Measurements from ENCODE around the gene THEMIS.
A peak's percentile ranks its signal among the peaks of the same experiment; 100 is the strongest.

Gene THEMIS

DNA sequence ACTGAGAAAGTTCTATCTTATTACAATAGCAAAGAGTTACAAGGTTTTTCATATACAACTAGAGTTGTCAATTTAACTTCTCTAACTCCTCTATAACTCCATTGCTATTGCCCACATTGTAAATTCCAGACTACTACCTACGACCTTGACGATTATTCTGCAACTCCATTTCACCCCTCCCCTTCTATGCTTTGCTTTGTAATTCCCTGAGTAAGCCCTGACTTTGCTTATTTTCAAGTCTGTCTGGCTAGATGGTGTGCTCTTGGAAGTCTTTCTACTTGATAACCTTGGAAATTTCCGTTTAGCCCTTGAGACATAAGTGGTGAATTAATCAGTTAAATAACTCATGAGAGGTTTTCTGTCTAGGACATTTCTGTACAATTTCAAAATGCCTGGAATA is 162.4 kb downstream of the THEMIS start:
- no peak for ATAC-seq (ENCODE audit: insufficient read depth, low read depth)
- no peak for TF ChIP-seq EZH2 (IDR thresholded peaks at IDR 0.05; ENCODE audit: borderline replicate concordance, low read depth, low read length, severe bottlenecking)
- TF ChIP-seq, protein P1, sequence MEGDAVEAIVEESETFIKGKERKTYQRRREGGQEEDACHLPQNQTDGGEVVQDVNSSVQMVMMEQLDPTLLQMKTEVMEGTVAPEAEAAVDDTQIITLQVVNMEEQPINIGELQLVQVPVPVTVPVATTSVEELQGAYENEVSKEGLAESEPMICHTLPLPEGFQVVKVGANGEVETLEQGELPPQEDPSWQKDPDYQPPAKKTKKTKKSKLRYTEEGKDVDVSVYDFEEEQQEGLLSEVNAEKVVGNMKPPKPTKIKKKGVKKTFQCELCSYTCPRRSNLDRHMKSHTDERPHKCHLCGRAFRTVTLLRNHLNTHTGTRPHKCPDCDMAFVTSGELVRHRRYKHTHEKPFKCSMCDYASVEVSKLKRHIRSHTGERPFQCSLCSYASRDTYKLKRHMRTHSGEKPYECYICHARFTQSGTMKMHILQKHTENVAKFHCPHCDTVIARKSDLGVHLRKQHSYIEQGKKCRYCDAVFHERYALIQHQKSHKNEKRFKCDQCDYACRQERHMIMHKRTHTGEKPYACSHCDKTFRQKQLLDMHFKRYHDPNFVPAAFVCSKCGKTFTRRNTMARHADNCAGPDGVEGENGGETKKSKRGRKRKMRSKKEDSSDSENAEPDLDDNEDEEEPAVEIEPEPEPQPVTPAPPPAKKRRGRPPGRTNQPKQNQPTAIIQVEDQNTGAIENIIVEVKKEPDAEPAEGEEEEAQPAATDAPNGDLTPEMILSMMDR (IDR thresholded peaks at IDR 0.05; ENCODE audit: borderline replicate concordance, extremely low read depth, low read length, poor library complexity, severe bottlenecking) = no peak
- Histone ChIP-seq H3K4me1 (ENCODE audit: insufficient read depth, low read length) (peaks cover 6% of the 10 kb centered on the region; the same call in 1 of the 2 replicates), H4K20me1 (ENCODE audit: insufficient read depth, low read length) (no peaks in the 10 kb centered on the region), H3K79me2 (ENCODE audit: insufficient read depth, low read length) (no peaks in the 10 kb centered on the region), H3K27ac (ENCODE audit: low read length) (no peak overlapping the region), H3K9ac (ENCODE audit: low read depth, low read length) (no peak overlapping the region), H3K27me3 (ENCODE audit: insufficient read depth, low read length, poor library complexity) (no peaks in the 10 kb centered on the region), H3K4me2 (ENCODE audit: insufficient read depth, low read length) (no peak overlapping the region), H3K36me3 (ENCODE audit: insufficient read depth, low read length) (no peaks in the 10 kb centered on the region), H3K4me3 (ENCODE audit: low read depth in 1 of 2, low read length in 2 of 2) (no peak overlapping the region), H2AFZ (ENCODE audit: low read depth, low read length) (no peak overlapping the region), H3K9me3 (ENCODE audit: insufficient read depth, low read length, severe bottlenecking) (no peaks in the 10 kb centered on the region)
- no peak for DNase-seq

DNA sequence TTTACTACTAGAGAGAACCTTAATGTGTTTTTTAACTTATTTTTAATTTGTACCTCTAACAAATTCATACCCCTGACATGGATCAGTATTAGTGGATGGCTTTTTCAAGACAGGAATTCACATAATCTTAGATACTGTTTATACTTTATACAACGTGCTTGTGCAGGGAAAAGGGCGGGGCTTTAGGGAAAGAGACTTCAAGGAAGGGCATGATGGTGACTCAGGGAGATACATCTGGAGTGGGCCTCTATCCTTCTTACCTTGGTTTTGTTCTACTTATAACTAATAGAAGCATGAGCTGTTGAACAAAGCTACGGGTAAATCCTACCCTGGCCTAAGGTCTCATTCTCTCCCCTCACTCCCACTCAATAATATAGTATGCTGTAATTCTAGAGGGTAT is 163.1 kb downstream of the THEMIS start:
- Histone ChIP-seq H3K9me3 (ENCODE audit: insufficient read depth, low read length, severe bottlenecking) (no peaks in the 10 kb centered on the region), H3K4me2 (ENCODE audit: insufficient read depth, low read length) (no peak overlapping the region), H3K4me3 (ENCODE audit: low read depth in 1 of 2, low read length in 2 of 2) (no peak overlapping the region), H3K36me3 (ENCODE audit: insufficient read depth, low read length) (no peaks in the 10 kb centered on the region), H2AFZ (ENCODE audit: low read depth, low read length) (no peak overlapping the region), H3K9ac (ENCODE audit: low read depth, low read length) (no peak overlapping the region), H4K20me1 (ENCODE audit: insufficient read depth, low read length) (no peaks in the 10 kb centered on the region), H3K4me1 (ENCODE audit: insufficient read depth, low read length) (peaks cover 6% of the 10 kb centered on the region; the same call in 1 of the 2 replicates), H3K27me3 (ENCODE audit: insufficient read depth, low read length, poor library complexity) (no peaks in the 10 kb centered on the region), H3K79me2 (ENCODE audit: insufficient read depth, low read length) (no peaks in the 10 kb centered on the region), H3K27ac (ENCODE audit: low read length) (no peak overlapping the region)
- ATAC-seq (ENCODE audit: insufficient read depth, low read depth) (no peak), DNase-seq (no peak)
- TF ChIP-seq EZH2 (IDR thresholded peaks at IDR 0.05; ENCODE audit: borderline replicate concordance, low read depth, low read length, severe bottlenecking) = no peak
- TF ChIP-seq, protein P1 (IDR thresholded peaks at IDR 0.05; ENCODE audit: borderline replicate concordance, extremely low read depth, low read length, poor library complexity, severe bottlenecking) = no peak

DNA sequence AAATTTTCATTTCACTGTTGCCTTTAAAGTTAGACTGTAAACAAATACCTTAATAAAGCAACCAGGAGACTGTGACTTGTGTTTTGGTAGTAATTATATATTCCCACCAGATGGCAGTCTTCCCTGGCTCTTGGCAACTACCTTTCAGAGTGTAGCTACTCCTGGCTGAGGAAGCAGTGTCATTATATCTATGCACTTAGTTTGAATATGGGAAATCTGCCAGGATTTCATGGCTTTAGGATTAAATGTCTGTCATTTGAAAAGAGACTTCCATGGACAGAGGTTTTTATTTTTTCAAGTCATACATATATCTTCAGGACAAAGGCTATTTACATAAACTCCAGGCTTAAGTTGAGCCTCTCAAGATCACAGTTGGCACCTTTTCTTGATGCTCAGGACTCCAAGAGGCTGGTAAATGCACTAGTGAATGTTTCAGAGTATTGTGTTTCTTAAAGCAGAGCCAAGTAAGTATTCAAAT is 163.8 kb downstream of the THEMIS start:
- H3K27ac ChIP-seq (ENCODE audit: low read length) = no peak overlapping the region
- H3K9ac ChIP-seq (ENCODE audit: low read depth, low read length) = no peak overlapping the region
- H3K4me2 ChIP-seq (ENCODE audit: insufficient read depth, low read length) = no peak overlapping the region
- no peaks in the 10 kb centered on the region for H3K36me3 ChIP-seq (ENCODE audit: insufficient read depth, low read length)
- ATAC-seq (ENCODE audit: insufficient read depth, low read depth) (peak; percentile 97), DNase-seq (peak; percentile 47)
- H2AFZ ChIP-seq (ENCODE audit: low read depth, low read length) = no peak overlapping the region
- H3K4me3 ChIP-seq (ENCODE audit: low read depth in 1 of 2, low read length in 2 of 2) = no peak overlapping the region
- no peaks in the 10 kb centered on the region for H3K9me3 ChIP-seq (ENCODE audit: insufficient read depth, low read length, severe bottlenecking)
- peaks cover 6% of the 10 kb centered on the region; the same call in 1 of the 2 replicates for H3K4me1 ChIP-seq (ENCODE audit: insufficient read depth, low read length)
- no peaks in the 10 kb centered on the region for H3K79me2 ChIP-seq (ENCODE audit: insufficient read depth, low read length)
- H4K20me1 ChIP-seq (ENCODE audit: insufficient read depth, low read length) = no peaks in the 10 kb centered on the region
- H3K27me3 ChIP-seq (ENCODE audit: insufficient read depth, low read length, poor library complexity) = no peaks in the 10 kb centered on the region
- TF ChIP-seq EZH2 (IDR thresholded peaks at IDR 0.05; ENCODE audit: borderline replicate concordance, low read depth, low read length, severe bottlenecking) = no peak
- TF ChIP-seq, protein P1 (IDR thresholded peaks at IDR 0.05; ENCODE audit: borderline replicate concordance, extremely low read depth, low read length, poor library complexity, severe bottlenecking) = peak; percentile 79

Measured in DND-41 (cell line).